Measurements from ENCODE around the gene EME1.
"Not testable (repeated sequence)": the region's sequence is repeated elsewhere in the genome, so short reads cannot be mapped to it uniquely, and the experiment has no call there.

Gene EME1, protein sequence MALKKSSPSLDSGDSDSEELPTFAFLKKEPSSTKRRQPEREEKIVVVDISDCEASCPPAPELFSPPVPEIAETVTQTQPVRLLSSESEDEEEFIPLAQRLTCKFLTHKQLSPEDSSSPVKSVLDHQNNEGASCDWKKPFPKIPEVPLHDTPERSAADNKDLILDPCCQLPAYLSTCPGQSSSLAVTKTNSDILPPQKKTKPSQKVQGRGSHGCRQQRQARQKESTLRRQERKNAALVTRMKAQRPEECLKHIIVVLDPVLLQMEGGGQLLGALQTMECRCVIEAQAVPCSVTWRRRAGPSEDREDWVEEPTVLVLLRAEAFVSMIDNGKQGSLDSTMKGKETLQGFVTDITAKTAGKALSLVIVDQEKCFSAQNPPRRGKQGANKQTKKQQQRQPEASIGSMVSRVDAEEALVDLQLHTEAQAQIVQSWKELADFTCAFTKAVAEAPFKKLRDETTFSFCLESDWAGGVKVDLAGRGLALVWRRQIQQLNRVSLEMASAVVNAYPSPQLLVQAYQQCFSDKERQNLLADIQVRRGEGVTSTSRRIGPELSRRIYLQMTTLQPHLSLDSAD

DNA sequence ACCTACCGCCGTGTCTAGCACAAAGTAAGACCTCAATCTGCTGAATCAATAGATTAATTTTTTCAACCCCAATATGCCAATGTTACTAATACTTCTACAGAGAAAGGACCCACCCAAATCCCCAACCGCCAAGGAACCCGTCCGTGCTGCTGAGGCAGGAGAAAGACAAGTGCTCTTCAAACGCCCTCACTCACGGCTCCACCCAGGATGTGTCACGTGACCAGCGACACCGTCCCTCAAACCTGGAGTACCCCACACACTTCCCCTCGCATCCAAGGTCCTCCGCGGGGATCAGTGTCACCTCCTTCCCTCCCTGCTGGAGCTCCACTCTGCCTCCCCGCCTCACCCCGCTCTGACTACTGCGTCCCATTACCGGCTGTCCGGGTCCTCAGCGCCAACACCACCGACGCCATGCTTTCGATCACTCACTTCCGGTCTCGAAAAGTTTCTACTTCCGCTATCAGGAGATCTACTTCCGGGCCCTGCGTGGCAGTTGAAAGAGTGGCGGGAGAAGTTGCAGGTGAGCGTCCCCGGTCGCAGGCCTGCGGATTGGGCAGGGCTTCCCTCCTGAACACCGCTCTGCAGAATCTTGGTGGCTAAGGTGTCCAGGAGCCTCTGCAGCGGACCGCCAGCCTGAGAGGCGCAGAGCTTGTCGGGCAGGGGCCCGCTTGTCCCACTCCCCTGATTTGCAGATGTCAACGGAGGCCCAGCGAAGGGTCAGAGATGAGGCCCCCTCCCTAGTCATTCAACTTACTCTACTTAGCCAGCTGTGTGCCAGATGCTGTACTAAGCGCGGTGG lies at the start of gene EME1, which contains the start of gene MRPL27:
Gene EME1, plus strand, starts transcription at position 472 of the 799 bp plus-strand sequence. CDS start 1,980 bp downstream, outside the sequence.
Gene MRPL27, minus strand, starts transcription at position 427 of the 799 bp plus-strand sequence. Its CDS starts 14 bp downstream, at position 413.
- ATAC-seq (replicated peaks) (peak; percentile 96 to 97), DNase-seq (peak; percentile 84)
- Mint-ChIP-seq H3K27me3 (no peaks in the 10 kb centered on the region), H3K36me3 (peaks cover 17 to 29% of the 10 kb centered on the region in 2 donors), H3K9me3 (no peaks in the 10 kb centered on the region), H3K27ac (peak within 1 kb of the TSS; percentile 100), H3K4me1 (peaks cover 15 to 19% of the 10 kb centered on the region in 2 donors), H3K4me3 (peak within 1 kb of the TSS; percentile 95 to 98)

DNA sequence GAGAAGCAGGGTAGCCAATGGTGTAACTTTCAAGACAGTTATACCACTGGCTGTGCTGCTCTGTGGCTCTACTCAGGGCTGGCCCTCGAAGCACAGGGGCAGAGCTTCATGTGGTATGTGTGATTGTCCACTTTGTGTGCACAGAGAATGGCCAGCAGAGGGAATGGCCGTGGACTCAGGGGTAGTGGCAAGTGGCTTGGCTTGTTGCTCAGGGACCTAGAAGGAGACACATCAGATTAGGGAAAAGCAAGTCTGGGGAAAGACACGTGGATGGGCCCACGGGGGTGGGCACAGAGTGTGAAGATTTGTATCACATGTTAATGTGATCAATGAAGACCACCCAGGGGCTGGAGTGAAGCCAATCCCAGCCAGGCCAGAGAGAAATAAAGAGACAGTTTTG lies 47.1 kb upstream of the EME1 start:
- DNase-seq (no peak), ATAC-seq (replicated peaks) (no peak)
- no peaks in the 10 kb centered on the region for H3K9me3 Mint-ChIP-seq
- H3K27me3 Mint-ChIP-seq: peaks cover 6 to 17% of the 10 kb centered on the region in 2 donors
- H3K27ac Mint-ChIP-seq: no peak overlapping the region
- no peak overlapping the region for H3K4me3 Mint-ChIP-seq
- no peaks in the 10 kb centered on the region for H3K36me3 Mint-ChIP-seq
- H3K4me1 Mint-ChIP-seq: peaks cover 5% of the 10 kb centered on the region in 2 donors

DNA sequence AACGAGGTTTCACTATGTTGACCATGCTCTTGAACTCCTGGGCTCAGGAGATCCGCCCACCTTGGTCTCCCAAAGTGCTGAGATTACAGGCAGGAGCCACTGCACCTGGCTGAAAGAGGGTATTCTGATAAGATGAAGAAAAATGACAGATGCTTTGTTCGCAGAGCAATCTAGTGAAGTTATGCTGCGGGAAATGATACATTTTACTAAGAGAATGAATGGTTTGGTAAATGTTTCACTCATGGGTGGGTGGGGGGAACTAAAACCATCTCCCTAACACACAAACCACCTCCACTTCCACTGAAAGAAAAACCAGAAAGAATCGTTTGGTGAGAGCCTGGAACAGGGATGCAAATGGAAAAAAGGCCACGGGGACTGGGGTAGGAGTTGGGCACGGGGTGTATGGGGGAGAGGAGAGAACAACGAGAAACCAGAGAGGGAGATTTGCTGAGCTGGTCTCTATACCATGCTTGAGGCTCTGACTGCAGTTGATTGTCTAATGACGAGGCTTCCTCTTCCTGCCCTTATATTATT lies 46.1 kb upstream of the EME1 start:
- no peaks in the 10 kb centered on the region for H3K36me3 Mint-ChIP-seq
- peaks cover 5 to 7% of the 10 kb centered on the region in 2 donors for H3K4me1 Mint-ChIP-seq
- ATAC-seq (replicated peaks) (peak in 1 of 2 donors; percentile 44), DNase-seq (no peak)
- no peaks in the 10 kb centered on the region for H3K9me3 Mint-ChIP-seq
- peaks cover 7 to 17% of the 10 kb centered on the region in 2 donors for H3K27me3 Mint-ChIP-seq
- H3K27ac Mint-ChIP-seq: no peak overlapping the region
- H3K4me3 Mint-ChIP-seq: no peak overlapping the region

DNA sequence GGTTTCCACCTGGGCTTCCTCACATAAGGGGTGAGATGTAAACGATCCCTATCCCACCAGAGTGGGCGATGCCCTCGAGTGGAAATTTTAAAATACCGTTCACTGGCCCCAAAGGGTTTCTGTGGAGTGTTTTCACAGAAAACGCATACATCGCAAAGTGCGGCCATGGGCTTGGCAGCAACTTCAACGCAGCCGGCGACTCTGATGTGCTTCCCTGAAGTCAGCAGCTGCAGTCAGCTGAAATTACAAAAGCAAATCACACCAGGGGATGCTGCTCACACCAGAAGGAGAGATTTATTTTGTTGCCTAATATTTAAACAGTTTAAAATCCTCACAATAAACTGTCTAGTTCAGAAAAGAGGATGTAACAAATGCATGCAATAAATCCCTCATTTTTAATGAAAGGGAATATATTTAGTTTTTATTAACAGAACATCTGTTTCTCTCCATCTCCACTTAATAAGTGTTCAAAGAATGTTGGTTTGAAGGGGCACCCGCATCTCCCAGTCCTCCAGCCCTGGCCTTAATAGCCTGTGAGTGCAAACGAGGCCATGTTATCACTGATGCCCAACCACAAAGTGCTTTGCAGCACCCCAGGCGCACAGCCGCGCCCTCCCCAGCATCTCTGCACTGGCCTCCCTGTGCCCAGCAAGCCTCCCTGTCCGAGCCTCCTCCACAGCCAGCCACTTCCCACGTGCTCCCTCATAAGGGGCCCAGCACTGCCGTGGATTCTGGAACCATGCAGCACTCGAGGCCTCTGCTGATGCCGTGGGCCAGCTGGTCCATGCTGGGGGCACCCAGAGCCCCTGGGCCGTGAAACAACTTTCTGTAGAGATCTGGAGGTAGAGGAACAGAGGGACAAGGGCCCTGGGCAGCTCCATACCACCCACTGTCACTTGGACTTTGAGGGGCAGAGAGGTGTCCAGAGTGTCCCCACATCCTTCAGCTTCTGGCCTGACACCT lies 44.4 kb upstream of the EME1 start:
- peaks cover 7 to 8% of the 10 kb centered on the region in 2 donors for H3K4me1 Mint-ChIP-seq
- no peak overlapping the region for H3K27ac Mint-ChIP-seq
- peaks cover 17 to 28% of the 10 kb centered on the region in 2 donors for H3K27me3 Mint-ChIP-seq
- DNase-seq: no peak
- ATAC-seq (replicated peaks): no peak
- H3K9me3 Mint-ChIP-seq: no peaks in the 10 kb centered on the region
- no peak overlapping the region for H3K4me3 Mint-ChIP-seq
- H3K36me3 Mint-ChIP-seq: no peaks in the 10 kb centered on the region

DNA sequence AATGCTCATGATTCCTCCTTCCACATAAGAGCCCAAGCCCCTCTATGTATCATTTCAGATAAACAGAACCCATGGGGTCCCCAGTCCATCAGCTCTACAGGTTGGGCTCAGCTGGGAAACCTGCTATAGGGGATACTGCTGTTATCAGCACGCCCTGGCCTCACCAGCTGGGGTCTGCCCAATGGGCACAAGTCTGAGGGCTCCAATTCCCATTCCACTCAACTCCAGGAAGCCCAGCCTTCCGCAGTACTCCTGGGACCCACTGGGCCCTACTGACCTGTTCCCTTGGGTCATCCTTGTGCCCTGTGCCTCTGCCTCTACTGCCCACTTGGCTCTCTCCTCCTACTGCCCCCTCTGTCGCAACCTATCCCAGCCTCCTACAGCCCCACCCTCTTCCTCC lies 43.3 kb upstream of the EME1 start:
- no peak for ATAC-seq (replicated peaks)
- peaks cover 8 to 11% of the 10 kb centered on the region in 2 donors for H3K4me1 Mint-ChIP-seq
- peaks cover 20 to 32% of the 10 kb centered on the region in 2 donors for H3K27me3 Mint-ChIP-seq

DNA sequence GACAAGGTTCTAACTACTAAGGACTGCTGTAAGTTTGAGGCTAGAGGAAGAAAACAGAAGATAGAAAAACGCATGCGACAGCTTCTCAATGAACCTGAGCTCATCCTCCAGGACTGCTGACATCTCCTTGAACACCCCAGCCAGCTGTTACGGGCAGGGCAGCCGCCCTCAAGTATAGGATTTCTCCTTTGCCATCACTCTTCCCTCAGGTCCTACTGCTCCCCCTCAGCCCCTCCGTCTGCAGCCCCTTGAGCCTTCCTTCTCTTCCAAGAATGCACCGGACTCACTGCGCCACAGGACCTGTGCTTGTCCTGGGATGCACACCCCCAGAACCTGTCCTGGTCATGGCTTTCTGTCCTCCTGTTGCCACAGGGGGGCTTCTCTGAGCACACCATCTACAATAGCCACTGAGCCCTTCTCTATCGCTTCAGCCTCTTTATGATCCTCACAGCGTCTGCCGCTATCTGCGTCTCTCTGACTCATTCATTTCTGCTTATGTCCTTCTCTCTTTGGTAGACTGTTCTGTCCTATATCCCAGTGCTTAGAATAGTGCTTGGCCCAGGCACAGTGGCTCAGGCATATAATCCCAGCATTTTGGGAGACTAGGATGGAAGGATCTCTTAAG lies 42.8 kb upstream of the EME1 start:
- Mint-ChIP-seq H3K4me3 (no peak overlapping the region), H3K9me3 (no peaks in the 10 kb centered on the region), H3K27ac (no peak overlapping the region), H3K4me1 (peaks cover 8 to 11% of the 10 kb centered on the region in 2 donors), H3K27me3 (peaks cover 20 to 32% of the 10 kb centered on the region in 2 donors), H3K36me3 (no peaks in the 10 kb centered on the region)
- no peak for DNase-seq
- ATAC-seq (replicated peaks): no peak

More for the DNA sequence above, 43.3 kb upstream of the EME1 start:
- no peak overlapping the region for H3K4me3 Mint-ChIP-seq
- no peak for DNase-seq
- H3K36me3 Mint-ChIP-seq: no peaks in the 10 kb centered on the region
- no peak overlapping the region for H3K27ac Mint-ChIP-seq
- H3K9me3 Mint-ChIP-seq: no peaks in the 10 kb centered on the region

DNA sequence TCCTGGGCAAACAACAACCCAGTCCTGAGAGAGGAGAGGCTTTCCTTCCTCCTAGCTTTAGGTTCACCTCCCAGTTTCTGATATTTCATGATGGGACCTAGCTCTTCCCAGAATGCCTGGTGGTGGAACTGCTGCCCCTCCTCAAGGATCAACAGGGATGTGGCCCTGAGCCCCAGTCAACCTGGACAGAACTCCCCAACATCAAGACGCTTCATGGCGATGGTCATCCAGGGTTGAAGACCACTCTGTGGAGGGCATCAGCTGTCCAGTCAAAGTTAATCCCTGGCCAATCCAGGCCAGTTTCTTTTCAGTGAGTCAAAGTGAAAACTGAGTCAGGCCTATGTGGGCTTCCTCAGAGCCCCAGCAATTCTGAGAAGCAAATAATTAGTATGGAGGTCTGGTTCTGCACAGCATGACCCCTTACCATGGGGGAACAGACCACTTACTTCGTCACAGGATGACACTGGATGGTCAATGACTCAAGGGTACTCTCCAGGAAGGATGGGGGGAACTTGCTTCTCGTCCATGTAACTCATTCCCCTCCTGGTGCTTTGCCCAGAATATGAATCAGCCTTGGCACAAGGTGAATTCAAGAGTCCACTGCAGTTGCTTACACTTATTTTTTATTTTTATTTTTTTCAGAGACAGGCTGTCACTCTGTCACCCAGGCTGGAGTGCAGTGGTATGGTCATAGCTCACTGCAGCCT lies 41.8 kb upstream of the EME1 start:
- peaks cover 8 to 11% of the 10 kb centered on the region in 2 donors for H3K4me1 Mint-ChIP-seq
- no peaks in the 10 kb centered on the region for H3K36me3 Mint-ChIP-seq
- H3K4me3 Mint-ChIP-seq: no peak overlapping the region
- H3K9me3 Mint-ChIP-seq: no peaks in the 10 kb centered on the region
- ATAC-seq (replicated peaks): peak; percentile 38 to 75
- peaks cover 20 to 32% of the 10 kb centered on the region in 2 donors for H3K27me3 Mint-ChIP-seq
- DNase-seq: no peak
- H3K27ac Mint-ChIP-seq: no peak overlapping the region

DNA sequence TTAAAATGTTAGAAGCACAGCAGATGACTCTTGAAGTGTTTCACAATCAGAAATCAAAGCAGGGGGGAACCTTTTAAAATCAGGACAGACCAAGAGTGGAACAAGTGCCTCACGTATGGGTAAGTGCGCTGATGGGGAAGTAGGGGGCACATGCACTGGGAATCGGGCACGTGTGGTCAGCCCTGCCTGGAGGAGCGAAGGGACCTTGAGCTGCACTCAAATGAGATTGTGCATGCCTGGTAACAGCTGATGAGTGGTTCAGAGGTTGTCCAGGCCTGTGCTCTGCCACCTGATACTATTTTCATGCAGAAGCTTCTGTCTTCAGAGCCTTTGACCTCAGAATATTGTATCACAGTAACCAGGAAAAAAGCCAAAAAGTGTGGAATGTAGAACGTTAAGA lies 40.8 kb upstream of the EME1 start:
- no peak overlapping the region for H3K4me3 Mint-ChIP-seq
- no peaks in the 10 kb centered on the region for H3K36me3 Mint-ChIP-seq
- no peaks in the 10 kb centered on the region for H3K9me3 Mint-ChIP-seq
- ATAC-seq (replicated peaks) (no peak), DNase-seq (no peak)
- H3K27me3 Mint-ChIP-seq: peaks cover 20 to 32% of the 10 kb centered on the region in 2 donors
- no peak overlapping the region for H3K27ac Mint-ChIP-seq
- peaks cover 4 to 6% of the 10 kb centered on the region in 2 donors for H3K4me1 Mint-ChIP-seq

DNA sequence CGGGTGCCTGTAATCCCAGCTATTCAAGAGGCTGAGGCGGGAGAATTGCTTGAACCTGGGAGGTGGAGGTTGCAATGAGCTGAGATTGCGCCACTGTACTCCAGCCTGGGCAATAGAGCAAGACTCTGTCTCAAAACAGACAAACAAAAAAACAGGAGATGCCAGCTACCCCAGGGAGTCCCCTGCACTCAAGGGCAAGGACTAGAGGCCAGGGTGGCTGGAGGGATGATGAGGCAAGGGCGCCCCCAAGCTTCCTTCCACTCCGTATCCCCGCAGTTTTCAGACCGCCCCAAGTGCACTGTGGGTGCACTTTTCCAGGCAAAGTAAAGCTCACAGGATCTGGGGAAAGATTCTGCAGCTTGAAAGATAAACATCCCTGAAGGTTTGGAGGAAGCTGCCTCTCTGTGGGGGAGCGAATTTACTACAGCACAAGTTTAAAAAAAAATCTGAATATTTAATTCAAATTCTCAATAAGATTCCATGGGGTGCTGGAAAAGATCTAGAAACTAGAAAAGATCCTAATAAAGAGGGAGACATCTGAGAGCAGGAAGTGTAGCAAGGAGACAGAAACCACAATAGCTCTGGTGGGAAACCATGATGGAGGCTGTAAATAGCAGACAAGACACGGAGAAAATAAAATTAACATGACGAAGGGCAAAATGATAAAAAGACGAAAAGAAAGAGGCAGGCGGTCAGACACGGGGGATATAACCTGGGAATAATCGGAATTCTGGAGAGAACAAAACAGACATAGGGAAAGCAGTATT lies 39.6 kb upstream of the EME1 start:
- not testable (repeated sequence) for H3K27ac Mint-ChIP-seq; H3K36me3 Mint-ChIP-seq; ATAC-seq (replicated peaks)

DNA sequence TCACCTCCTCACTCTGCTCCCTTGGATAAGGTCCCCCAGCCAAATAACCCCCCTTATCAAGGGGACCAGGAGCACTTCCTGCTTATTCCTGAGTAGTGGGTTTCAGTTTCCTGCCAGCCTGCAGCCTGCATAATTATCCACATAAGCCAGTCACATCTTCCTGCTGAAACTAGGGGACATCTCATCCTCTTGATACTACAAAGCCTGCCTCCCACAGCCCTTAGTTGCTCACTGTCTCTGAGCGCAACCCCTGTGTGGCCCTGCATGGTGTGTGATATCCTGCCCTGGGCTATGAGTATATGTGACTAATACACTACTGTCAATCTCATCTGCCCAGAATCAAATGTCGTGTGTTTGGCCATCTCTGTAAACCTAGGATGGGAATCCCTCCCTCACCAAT lies 35.1 kb upstream of the EME1 start:
- no peak overlapping the region for H3K27ac Mint-ChIP-seq
- peaks cover 0 to 12% of the 10 kb centered on the region in 2 donors for H3K36me3 Mint-ChIP-seq
- peaks cover 2 to 6% of the 10 kb centered on the region in 2 donors for H3K4me1 Mint-ChIP-seq
- ATAC-seq (replicated peaks) (no peak), DNase-seq (no peak)
- peaks cover 11 to 18% of the 10 kb centered on the region in 2 donors for H3K27me3 Mint-ChIP-seq
- H3K9me3 Mint-ChIP-seq: peaks cover 11 to 17% of the 10 kb centered on the region in 2 donors
- H3K4me3 Mint-ChIP-seq: no peak overlapping the region

More for the DNA sequence above, 39.6 kb upstream of the EME1 start:
- not testable (repeated sequence) for H3K4me1 Mint-ChIP-seq, DNase-seq, H3K9me3 Mint-ChIP-seq, H3K4me3 Mint-ChIP-seq
- H3K27me3 Mint-ChIP-seq: peaks cover 20 to 32% of the 10 kb centered on the region in 2 donors

DNA sequence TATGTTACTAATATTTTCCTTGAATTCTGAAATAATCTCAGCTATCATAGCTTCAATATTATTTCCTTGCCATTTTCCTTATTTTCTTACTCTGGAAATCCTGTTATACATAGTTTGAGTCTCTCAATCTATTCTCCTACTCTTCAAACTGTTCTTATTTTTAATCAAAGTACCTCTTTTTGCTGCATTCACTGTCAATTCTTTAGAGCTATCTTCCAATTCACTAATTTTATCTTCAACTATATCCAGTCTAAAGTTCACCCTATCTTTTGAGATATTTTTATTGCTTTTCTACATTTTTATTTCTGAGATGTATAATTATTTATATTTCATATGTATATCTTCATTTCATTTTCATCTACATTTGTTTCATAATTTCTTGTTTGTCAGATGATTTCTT lies 34.4 kb upstream of the EME1 start:
- Mint-ChIP-seq H3K4me1 (peaks cover 2 to 4% of the 10 kb centered on the region in 2 donors), H3K36me3 (peaks cover 0 to 12% of the 10 kb centered on the region in 2 donors), H3K27ac (no peak overlapping the region), H3K4me3 (no peak overlapping the region), H3K27me3 (peaks cover 4 to 16% of the 10 kb centered on the region in 2 donors), H3K9me3 (peaks cover 11 to 17% of the 10 kb centered on the region in 2 donors)
- DNase-seq: no peak
- no peak for ATAC-seq (replicated peaks)

DNA sequence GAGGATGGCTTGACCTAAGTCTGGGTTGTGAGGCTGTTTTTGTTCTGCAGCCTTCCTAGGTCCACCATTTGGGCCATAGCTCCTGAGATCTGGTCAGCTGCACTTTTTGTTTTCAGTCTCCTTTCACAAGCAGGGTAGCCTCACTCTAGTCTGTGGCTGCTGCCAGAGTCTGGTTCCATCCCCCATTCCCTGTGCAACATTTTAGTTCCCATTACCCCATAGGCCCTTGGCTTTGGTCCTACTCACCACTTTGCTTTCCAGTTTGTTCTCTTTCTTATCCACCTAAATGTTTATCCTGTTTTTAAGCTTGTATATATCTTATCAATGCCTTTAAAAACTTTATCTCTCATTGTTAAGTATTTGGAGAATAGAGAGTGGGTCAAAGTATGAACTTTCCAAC lies 33.6 kb upstream of the EME1 start:
- Mint-ChIP-seq H3K36me3 (peaks cover 0 to 12% of the 10 kb centered on the region in 2 donors), H3K4me3 (no peak overlapping the region), H3K9me3 (peaks cover 11 to 17% of the 10 kb centered on the region in 2 donors), H3K4me1 (no peaks in the 10 kb centered on the region), H3K27ac (no peak overlapping the region), H3K27me3 (peaks cover 0 to 13% of the 10 kb centered on the region in 2 donors)
- DNase-seq (no peak), ATAC-seq (replicated peaks) (no peak)
